WERI-Rb-1 (cell line): ENCODE results near the gene NARS2.
A peak's percentile ranks its signal among the peaks of the same experiment; 100 is the strongest.

ENCODE experiments used
- DNase-seq: peaks from one replicate; pipeline ENCODE4 v3.0.0-alpha.2; 2020
- H3K27ac ChIP-seq: fragments of 250-450 bp; sonication (Bioruptor Pico); 2 replicates; pipeline ENCODE4 v1.5.1; 2020; ENCODE audit warnings: mild to moderate bottlenecking, moderate library complexity
- H3K27me3 ChIP-seq: fragments of 250-450 bp; sonication (Bioruptor Pico); 2 replicates; pipeline ENCODE4 v1.5.1; 2021; ENCODE audit warnings: mild to moderate bottlenecking, low read depth, moderate library complexity; ENCODE audit not compliant: insufficient read depth, severe bottlenecking
- H3K36me3 ChIP-seq: fragments of 250-450 bp; sonication (Bioruptor Pico); 2 replicates; pipeline ENCODE4 v1.5.1; 2020; ENCODE audit warnings: mild to moderate bottlenecking, moderate library complexity
- H3K4me3 ChIP-seq: 2 replicates; pipeline ENCODE4 v1.5.1; 2011; ENCODE audit warnings: low read depth, mild to moderate bottlenecking, control low read depth, low read length
- H3K9me3 ChIP-seq: fragments of 250-450 bp; sonication (Bioruptor Pico); 2 replicates; pipeline ENCODE4 v1.5.1; 2021; ENCODE audit warnings: mild to moderate bottlenecking, moderate library complexity; ENCODE audit not compliant: severe bottlenecking
- CTCF ChIP-seq: IDR thresholded peaks from 2 replicates; pipeline ENCODE4 v1.5.1; 2011; ENCODE audit warnings: low read depth, mild to moderate bottlenecking, control low read depth, inconsistent platforms, low read length

NARS2 gene

DNA sequence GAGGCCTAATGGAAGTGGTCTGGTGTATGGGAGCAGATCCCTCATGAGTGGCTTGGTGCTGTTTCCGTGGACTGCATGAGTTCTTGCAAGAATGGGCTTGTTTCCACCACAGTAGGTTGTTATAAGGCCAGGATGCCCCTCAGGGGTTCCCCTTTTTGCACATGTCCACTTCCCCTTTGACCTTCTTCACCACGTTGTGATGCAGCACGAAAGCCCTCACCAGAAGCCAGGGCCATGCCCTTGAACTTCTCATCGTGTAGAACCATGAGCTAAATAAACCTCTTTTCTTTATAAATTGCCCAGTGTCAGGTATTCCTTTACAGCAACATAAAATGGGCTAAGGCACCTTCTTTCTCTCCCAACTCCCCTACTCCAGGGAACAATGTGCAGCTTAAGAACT lies 2.8 kb upstream of the NARS2 start:
- no peak for DNase-seq
- no peak overlapping the region for H3K27ac ChIP-seq
- no peaks in the 10 kb centered on the region for H3K27me3 ChIP-seq
- no peaks in the 10 kb centered on the region for H3K9me3 ChIP-seq
- peaks cover 7% of the 10 kb centered on the region for H3K36me3 ChIP-seq
- TF ChIP-seq CTCF = no peak
- H3K4me3 ChIP-seq = no peak overlapping the region

GRCh38 chr11:78576549-78577097 lies 2.0 kb upstream of the NARS2 start:
- DNase-seq = no peak
- no peak for TF ChIP-seq CTCF
- no peak overlapping the region for H3K4me3 ChIP-seq
- H3K9me3 ChIP-seq = no peaks in the 10 kb centered on the region
- H3K36me3 ChIP-seq = peaks cover 8% of the 10 kb centered on the region
- H3K27ac ChIP-seq = no peak overlapping the region
- no peaks in the 10 kb centered on the region for H3K27me3 ChIP-seq

- Histone ChIP-seq H3K36me3 (peaks cover 11% of the 10 kb centered on the region), H3K27me3 (no peaks in the 10 kb centered on the region), H3K4me3 (peak overlapping the region; percentile 97), H3K9me3 (no peaks in the 10 kb centered on the region), H3K27ac (no peak overlapping the region; the same call in 1 of the 2 replicates)
- no peak for DNase-seq
- TF ChIP-seq CTCF = no peak
Measured at GRCh38 chr11:78575478-78575877, 814 bp upstream of the NARS2 start.

- Histone ChIP-seq H3K9me3 (no peaks in the 10 kb centered on the region), H3K27ac (peak overlapping the region; percentile 75), H3K36me3 (peaks cover 24% of the 10 kb centered on the region), H3K27me3 (no peaks in the 10 kb centered on the region), H3K4me3 (peak overlapping the region; percentile 97)
- no peak for TF ChIP-seq CTCF
- no peak for DNase-seq
Measured at GRCh38 chr11:78573681-78574080, 983 bp downstream of the NARS2 start.

DNA sequence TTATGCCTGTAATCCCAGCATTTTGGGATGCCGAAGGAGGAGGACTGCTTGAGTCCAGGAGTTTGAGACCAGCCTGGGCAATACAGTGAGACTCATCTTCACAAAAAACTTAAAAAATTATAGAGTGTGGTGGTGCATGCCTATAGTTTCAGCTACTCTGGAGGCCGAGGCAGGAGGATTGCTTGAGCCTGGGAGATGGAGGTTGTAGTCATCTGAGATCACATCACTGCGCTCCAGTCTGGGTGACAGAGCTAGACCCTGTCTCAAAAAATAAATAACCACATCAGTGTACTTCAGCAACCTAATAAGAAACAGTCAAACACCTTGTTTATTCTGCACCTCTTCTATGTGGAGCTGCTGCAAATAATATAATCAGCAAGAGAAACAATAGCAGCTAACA lies 1.4 kb downstream of the NARS2 start:
- H3K27ac ChIP-seq = no peak overlapping the region

More for the DNA sequence above, 1.4 kb downstream of the NARS2 start:
- Histone ChIP-seq H3K4me3 (peak overlapping the region; percentile 97), H3K36me3 (peaks cover 27% of the 10 kb centered on the region), H3K9me3 (no peaks in the 10 kb centered on the region), H3K27me3 (no peaks in the 10 kb centered on the region)
- no peak for DNase-seq
- TF ChIP-seq CTCF = no peak
